ENCODE data around the gene UNC5A.

DNA sequence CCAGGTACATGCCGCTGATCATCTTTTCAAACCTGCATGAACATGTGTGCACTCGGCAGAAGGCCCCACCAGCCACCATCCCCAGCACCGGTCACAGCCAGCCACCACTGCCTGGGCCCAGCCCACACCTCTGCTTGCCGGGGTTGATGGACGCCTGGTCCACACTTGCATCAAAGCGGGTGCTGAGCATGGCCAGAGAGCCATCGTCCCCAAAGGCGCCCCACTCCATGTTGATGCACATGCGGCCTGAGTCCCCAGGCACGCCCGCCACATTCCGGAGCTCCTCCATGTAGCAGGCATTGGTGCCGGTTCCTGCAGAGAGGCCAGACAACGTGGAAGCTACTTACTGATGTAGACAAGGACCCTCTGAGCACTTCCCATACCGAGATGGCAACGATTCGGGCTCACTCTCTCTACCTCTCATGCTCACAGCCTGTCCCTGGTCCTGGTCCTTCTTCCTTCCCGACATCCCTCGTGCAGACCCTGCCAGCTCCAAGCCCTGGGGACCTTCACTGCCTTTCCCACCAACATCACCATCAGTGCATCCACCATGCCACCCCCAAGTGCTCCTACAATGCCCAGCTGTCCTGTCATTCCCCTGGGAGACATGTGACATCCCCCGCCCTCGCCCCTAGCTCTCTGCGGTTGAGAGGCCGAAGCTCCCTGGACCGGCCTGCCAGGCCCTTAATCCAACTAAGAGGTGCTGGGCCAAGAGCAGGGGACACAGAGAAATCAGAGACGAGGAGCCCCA lies 71.6 kb downstream of the UNC5A start:
- TF ChIP-seq, protein P1, sequence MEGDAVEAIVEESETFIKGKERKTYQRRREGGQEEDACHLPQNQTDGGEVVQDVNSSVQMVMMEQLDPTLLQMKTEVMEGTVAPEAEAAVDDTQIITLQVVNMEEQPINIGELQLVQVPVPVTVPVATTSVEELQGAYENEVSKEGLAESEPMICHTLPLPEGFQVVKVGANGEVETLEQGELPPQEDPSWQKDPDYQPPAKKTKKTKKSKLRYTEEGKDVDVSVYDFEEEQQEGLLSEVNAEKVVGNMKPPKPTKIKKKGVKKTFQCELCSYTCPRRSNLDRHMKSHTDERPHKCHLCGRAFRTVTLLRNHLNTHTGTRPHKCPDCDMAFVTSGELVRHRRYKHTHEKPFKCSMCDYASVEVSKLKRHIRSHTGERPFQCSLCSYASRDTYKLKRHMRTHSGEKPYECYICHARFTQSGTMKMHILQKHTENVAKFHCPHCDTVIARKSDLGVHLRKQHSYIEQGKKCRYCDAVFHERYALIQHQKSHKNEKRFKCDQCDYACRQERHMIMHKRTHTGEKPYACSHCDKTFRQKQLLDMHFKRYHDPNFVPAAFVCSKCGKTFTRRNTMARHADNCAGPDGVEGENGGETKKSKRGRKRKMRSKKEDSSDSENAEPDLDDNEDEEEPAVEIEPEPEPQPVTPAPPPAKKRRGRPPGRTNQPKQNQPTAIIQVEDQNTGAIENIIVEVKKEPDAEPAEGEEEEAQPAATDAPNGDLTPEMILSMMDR (IDR thresholded peaks at IDR 0.05) = no peak
- no peak for TF ChIP-seq POLR2AphosphoS5 (IDR thresholded peaks at IDR 0.05)
